HCT116 (cell line): ENCODE measurements around the gene BATF2. TPM values are rescaled to one million over a fixed set of nuclear protein-coding genes. Genes with fewer than 3 reads are reported as not detected.

Experiments used
- ATAC-seq: fragments of 200-7000 bp; cut with Tn5 transposase; 2 replicates; pipeline ENCODE4 v1.9.1; 2020; ENCODE audit warnings: mild to moderate bottlenecking, moderate library complexity
- BruUV-seq: library from RNA; stranded (reverse); fragments of 400-500 nt; replicated peaks from 2 replicates; lab custom pipeline; 2021; lab: Mats Ljungman, UMichigan
- CTCF ChIA-PET: fragments of 300-600 bp; sonication (Branson Sonifier 250); formaldehyde crosslinking; loops from one replicate; lab custom pipeline; 2021; ENCODE audit warnings: antibody characterized with exemption; lab: Charles Lee
- POLR2A ChIA-PET: fragments of 300-600, 350-600 bp; sonication (Branson Sonifier 250); formaldehyde crosslinking; loops from one replicate; lab custom pipeline; 2021; ENCODE audit warnings: antibody characterized with exemption; lab: Charles Lee
- RAD21 ChIA-PET, 2 experiments: fragments of 300-600 bp; sonication (Branson Sonifier 250); formaldehyde crosslinking; loops; one replicate each; lab custom pipeline; 2023; ENCODE audit warnings: low total read pairs in 2 of 2; ENCODE audit not compliant: uncharacterized antibody in 2 of 2, unreplicated experiment in 2 of 2, low non-redundant PET in 1 of 2; lab: Charles Lee
- DNase-seq: peaks from one replicate; pipeline ENCODE4 v3.0.0-alpha.2; 2010; ENCODE audit warnings: low read depth, low spot score
- H2AFZ ChIP-seq: fragments of 200-600 bp; shearing (Covaris generic), sonication (generic); 2 replicates; pipeline ENCODE4 v1.6.1; 2017; ENCODE audit warnings: low read depth, mixed run types, mixed read lengths, antibody characterized with exemption, low read length; ENCODE audit not compliant: poor library complexity, severe bottlenecking
- H3K27ac ChIP-seq: 2 replicates; pipeline ENCODE4 v1.5.1; 2012; ENCODE audit warnings: low read depth, low read length
- H3K27me3 ChIP-seq: fragments of 200-600 bp; sonication (generic); 2 replicates; pipeline ENCODE4 v1.6.1; 2016; ENCODE audit warnings: mixed run types, low read length, mixed read lengths; ENCODE audit not compliant: insufficient read depth
- H3K36me3 ChIP-seq, 2 experiments: fragments of 200-500 bp in 1 of 2; fragments of 200-600 bp in 1 of 2; sonication (Bioruptor generic) in 1 of 2; sonication (generic) in 1 of 2; 2 replicates each; pipeline versions ENCODE4 v1.5.1 to v1.6.1; 2014 to 2016; ENCODE audit warnings: low read length in 2 of 2, inconsistent platforms in 1 of 2, mixed read lengths in 1 of 2, mixed run types in 1 of 2; ENCODE audit not compliant: insufficient read depth in 2 of 2, control insufficient read depth in 1 of 2
- H3K4me1 ChIP-seq, 2 experiments: fragments of 200-600 bp in 1 of 2; sonication (generic) in 1 of 2; 2 replicates each; pipeline versions ENCODE4 v1.5.1 to v1.6.1; 2012 to 2017; ENCODE audit warnings: low read length in 2 of 2, inconsistent platforms in 1 of 2, mild to moderate bottlenecking in 1 of 2, mixed read lengths in 1 of 2, mixed run types in 1 of 2, moderate library complexity in 1 of 2; ENCODE audit not compliant: insufficient read depth in 2 of 2, control insufficient read depth in 1 of 2
- H3K4me2 ChIP-seq: fragments of 200-600 bp; sonication (generic); 2 replicates; pipeline ENCODE4 v1.6.1; 2017; ENCODE audit warnings: mixed run types, low read length, mixed read lengths
- H3K4me3 ChIP-seq, 2 experiments: fragments of 200-600 bp in 1 of 2; sonication (generic) in 1 of 2; replicated peaks in 1 of 2; 2 replicates each; pipeline ENCODE4 v1.5.1; 2011 to 2016; ENCODE audit warnings: low read length in 2 of 2, control low read depth in 1 of 2, low read depth in 1 of 2, mild to moderate bottlenecking in 1 of 2, mixed read lengths in 1 of 2, mixed run types in 1 of 2
- H3K79me2 ChIP-seq: fragments of 200-600 bp; sonication (generic); 2 replicates; pipeline ENCODE4 v1.6.1; 2017; ENCODE audit warnings: mild to moderate bottlenecking, mixed run types, low read length, moderate library complexity, mixed read lengths; ENCODE audit not compliant: insufficient read depth
- H3K9ac ChIP-seq: fragments of 200-600 bp; sonication (generic); 2 replicates; pipeline ENCODE4 v1.6.1; 2016; ENCODE audit warnings: low read length, mixed read lengths
- H3K9me2 ChIP-seq: fragments of 200-600 bp; sonication (generic), shearing (Covaris generic); 2 replicates; pipeline ENCODE4 v1.6.1; 2017; ENCODE audit warnings: mixed run types, mild to moderate bottlenecking, moderate library complexity; ENCODE audit not compliant: insufficient read depth
- H3K9me3 ChIP-seq, 2 experiments: fragments of 200-500 bp in 1 of 2; fragments of 200-600 bp in 1 of 2; sonication (Bioruptor generic) in 1 of 2; sonication (generic) in 1 of 2; 2 replicates each; pipeline ENCODE4 v1.6.1; 2014 to 2017; ENCODE audit warnings: low read length in 2 of 2, mixed read lengths in 2 of 2, inconsistent platforms in 1 of 2, low read depth in 1 of 2, mild to moderate bottlenecking in 1 of 2, mixed run types in 1 of 2, moderate library complexity in 1 of 2; ENCODE audit not compliant: control insufficient read depth in 1 of 2, insufficient read depth in 1 of 2
- H4K20me1 ChIP-seq: fragments of 200-600 bp; sonication (generic), shearing (Covaris generic); 2 replicates; pipeline ENCODE4 v1.6.1; 2017; ENCODE audit warnings: mixed run types, mild to moderate bottlenecking, moderate library complexity; ENCODE audit not compliant: insufficient read depth
- CBX3 ChIP-seq: IDR thresholded peaks from 2 replicates; pipeline ENCODE4 v1.6.1; 2012; ENCODE audit warnings: low read depth
- CEBPB ChIP-seq: IDR thresholded peaks from 2 replicates; pipeline ENCODE4 v1.6.1; 2012; ENCODE audit warnings: low read depth
- CTCF ChIP-seq, 3 experiments: fragments of 200-600 bp in 1 of 3; sonication (generic) in 1 of 3; IDR thresholded peaks in 2 of 3; conservative IDR thresholded peaks in 1 of 3; 2 replicates each; pipeline ENCODE4 v1.5.1; 2012 to 2017; ENCODE audit warnings: low read depth in 2 of 3, low read length in 2 of 3, antibody characterized with exemption in 1 of 3, borderline replicate concordance in 1 of 3, control low read depth in 1 of 3, mild to moderate bottlenecking in 1 of 3, mixed read lengths in 1 of 3, mixed run types in 1 of 3, moderate library complexity in 1 of 3; ENCODE audit not compliant: insufficient read depth in 1 of 3
- ELF1 ChIP-seq: IDR thresholded peaks from 2 replicates; pipeline ENCODE4 v1.6.1; 2012; ENCODE audit warnings: low read depth, borderline replicate concordance
- EZH2phosphoT487 ChIP-seq: fragments of 200-600 bp; IDR thresholded peaks from 2 replicates; pipeline ENCODE4 v1.6.1; 2018; ENCODE audit warnings: antibody characterized with exemption, borderline replicate concordance
- JUND ChIP-seq: IDR thresholded peaks from 2 replicates; pipeline ENCODE4 v1.6.1; 2012
- POLR2A ChIP-seq: IDR thresholded peaks from 2 replicates; pipeline ENCODE4 v1.7.0; 2011; ENCODE audit warnings: borderline replicate concordance; ENCODE audit not compliant: insufficient read depth, insufficient read length; ENCODE audit errors: extremely low read depth
- POLR2AphosphoS5 ChIP-seq: IDR thresholded peaks from 2 replicates; pipeline ENCODE4 v1.6.1; 2011; ENCODE audit warnings: mild to moderate bottlenecking, low read depth, low read length, moderate library complexity
- RAD21 ChIP-seq: IDR thresholded peaks from 2 replicates; pipeline ENCODE4 v1.6.1; 2012; ENCODE audit warnings: low read depth, mild to moderate bottlenecking
- SIN3A ChIP-seq: IDR thresholded peaks from 2 replicates; pipeline ENCODE4 v1.6.1; 2012; ENCODE audit warnings: low read depth
- SP1 ChIP-seq: IDR thresholded peaks from 2 replicates; pipeline ENCODE4 v1.6.1; 2012; ENCODE audit warnings: low read depth
- SRF ChIP-seq: IDR thresholded peaks from 2 replicates; pipeline ENCODE4 v1.6.1; 2012; ENCODE audit warnings: low read depth
- TCF7L2 ChIP-seq: IDR thresholded peaks from 2 replicates; pipeline ENCODE4 v1.7.0; 2011; ENCODE audit warnings: borderline replicate concordance, inconsistent platforms; ENCODE audit not compliant: insufficient read depth, insufficient read length; ENCODE audit errors: extremely low read depth
- YY1 ChIP-seq: IDR thresholded peaks from 2 replicates; pipeline ENCODE4 v1.6.1; 2011; ENCODE audit warnings: low read length, low read depth, moderate library complexity, mild to moderate bottlenecking; ENCODE audit not compliant: insufficient replicate concordance; ENCODE audit errors: extremely low read depth
- ZFX ChIP-seq: fragments of 450-650 bp; IDR thresholded peaks from 2 replicates; pipeline ENCODE4 v1.6.1; 2017
- ZNF274 ChIP-seq: fragments of 200-500 bp; sonication (Bioruptor generic); IDR thresholded peaks from 2 replicates; pipeline ENCODE4 v1.6.1; 2014; ENCODE audit warnings: mild to moderate bottlenecking, low read depth, low read length, inconsistent platforms
- intact Hi-C: fragments of 100-400 bp; cut with micrococcal nuclease; formaldehyde crosslinking; loops from 2 replicates; pipeline ENCODE4 v1.10.0; 2022
- total RNA-seq: library from RNA; stranded (reverse); gene quantifications from one replicate; pipeline ENCODE4 v1.2.1, GENCODE V29; 2021; ENCODE audit not compliant: unreplicated experiment
- TF ChIP-seq, protein P1 (sequence below): IDR thresholded peaks from 2 replicates; pipeline ENCODE4 v1.6.1; 2012
- TF ChIP-seq, protein P2 (sequence below): IDR thresholded peaks from 2 replicates; pipeline ENCODE4 v1.6.1; 2012; ENCODE audit warnings: low read depth
- TF ChIP-seq, protein P3 (sequence below): IDR thresholded peaks from 2 replicates; pipeline ENCODE4 v1.6.1; 2012

The BATF2 gene
- total RNA-seq, 1 experiment from 2014 or later = 2.1 TPM

DNA sequence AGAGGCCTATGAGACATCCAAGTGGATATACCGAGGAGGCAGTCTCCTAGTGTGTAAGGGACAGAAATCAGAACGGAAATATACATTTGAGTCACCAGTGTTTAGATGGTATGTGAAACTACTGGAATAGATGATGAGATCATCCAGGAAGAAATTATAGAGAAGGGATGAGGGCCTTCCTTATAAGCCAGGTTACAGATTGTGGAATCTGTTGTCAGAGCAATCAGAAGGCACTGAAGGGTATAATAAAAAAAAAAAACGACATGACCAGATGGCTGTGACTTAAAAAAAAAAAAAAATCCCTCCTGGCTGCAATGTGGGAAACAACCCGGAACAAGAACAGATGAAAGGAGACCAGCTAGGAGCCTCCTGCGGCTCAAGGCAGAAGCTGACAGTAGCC lies 27.6 kb downstream of the BATF2 start:
- ATAC-seq = no peak

DNA sequence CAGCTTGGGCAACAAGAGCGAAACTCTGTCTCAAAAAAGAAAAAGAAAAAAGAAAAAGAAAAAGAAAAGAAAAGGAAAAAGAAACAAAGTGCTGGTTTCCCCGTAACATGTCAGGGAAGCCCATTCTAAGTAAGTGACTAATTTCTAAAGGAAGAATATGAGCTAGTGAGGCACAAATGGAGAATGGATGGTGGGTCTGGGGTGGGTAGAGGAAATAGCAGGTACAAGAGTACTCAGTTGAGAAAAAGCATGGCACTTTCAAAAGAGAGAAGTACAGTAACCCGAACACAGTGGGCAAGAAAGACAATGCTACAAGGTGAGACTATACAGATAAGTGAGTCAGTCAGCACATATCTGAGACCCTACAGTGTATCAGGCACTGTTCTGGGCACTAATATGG lies 29.4 kb downstream of the BATF2 start:
- intact Hi-C loops = no loop called here
- CTCF ChIA-PET = no interaction called here
- Histone ChIP-seq H3K36me3 (no peaks in the 10 kb centered on the region), H3K9me2 (no peaks in the 10 kb centered on the region), H3K79me2 (no peaks in the 10 kb centered on the region), H4K20me1 (no peaks in the 10 kb centered on the region), H3K9me3 (no peaks in the 10 kb centered on the region), H3K27ac (no peak overlapping the region), H3K27me3 (no peaks in the 10 kb centered on the region), H3K4me1 (peaks cover 0 to 3% of the 10 kb centered on the region in 2 experiments; a peak in 1 of 4 replicates), H3K4me3 (no peak overlapping the region), H2AFZ (no peak overlapping the region), H3K9ac (no peak overlapping the region), H3K4me2 (no peak overlapping the region)
- POLR2A ChIA-PET = no interaction called here
- ATAC-seq = no peak
- BruUV-seq = no TSS peak
- RAD21 ChIA-PET = no interaction called here
- no peak for DNase-seq
- TF ChIP-seq, protein P1, sequence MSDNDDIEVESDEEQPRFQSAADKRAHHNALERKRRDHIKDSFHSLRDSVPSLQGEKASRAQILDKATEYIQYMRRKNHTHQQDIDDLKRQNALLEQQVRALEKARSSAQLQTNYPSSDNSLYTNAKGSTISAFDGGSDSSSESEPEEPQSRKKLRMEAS = no peak
- TF ChIP-seq POLR2A = no peak
- no peak for TF ChIP-seq EZH2phosphoT487
- TF ChIP-seq SRF = no peak
- no peak for TF ChIP-seq ELF1
- TF ChIP-seq YY1 = no peak
- TF ChIP-seq CEBPB = no peak
- no peak for TF ChIP-seq CBX3
- TF ChIP-seq, protein P2, sequence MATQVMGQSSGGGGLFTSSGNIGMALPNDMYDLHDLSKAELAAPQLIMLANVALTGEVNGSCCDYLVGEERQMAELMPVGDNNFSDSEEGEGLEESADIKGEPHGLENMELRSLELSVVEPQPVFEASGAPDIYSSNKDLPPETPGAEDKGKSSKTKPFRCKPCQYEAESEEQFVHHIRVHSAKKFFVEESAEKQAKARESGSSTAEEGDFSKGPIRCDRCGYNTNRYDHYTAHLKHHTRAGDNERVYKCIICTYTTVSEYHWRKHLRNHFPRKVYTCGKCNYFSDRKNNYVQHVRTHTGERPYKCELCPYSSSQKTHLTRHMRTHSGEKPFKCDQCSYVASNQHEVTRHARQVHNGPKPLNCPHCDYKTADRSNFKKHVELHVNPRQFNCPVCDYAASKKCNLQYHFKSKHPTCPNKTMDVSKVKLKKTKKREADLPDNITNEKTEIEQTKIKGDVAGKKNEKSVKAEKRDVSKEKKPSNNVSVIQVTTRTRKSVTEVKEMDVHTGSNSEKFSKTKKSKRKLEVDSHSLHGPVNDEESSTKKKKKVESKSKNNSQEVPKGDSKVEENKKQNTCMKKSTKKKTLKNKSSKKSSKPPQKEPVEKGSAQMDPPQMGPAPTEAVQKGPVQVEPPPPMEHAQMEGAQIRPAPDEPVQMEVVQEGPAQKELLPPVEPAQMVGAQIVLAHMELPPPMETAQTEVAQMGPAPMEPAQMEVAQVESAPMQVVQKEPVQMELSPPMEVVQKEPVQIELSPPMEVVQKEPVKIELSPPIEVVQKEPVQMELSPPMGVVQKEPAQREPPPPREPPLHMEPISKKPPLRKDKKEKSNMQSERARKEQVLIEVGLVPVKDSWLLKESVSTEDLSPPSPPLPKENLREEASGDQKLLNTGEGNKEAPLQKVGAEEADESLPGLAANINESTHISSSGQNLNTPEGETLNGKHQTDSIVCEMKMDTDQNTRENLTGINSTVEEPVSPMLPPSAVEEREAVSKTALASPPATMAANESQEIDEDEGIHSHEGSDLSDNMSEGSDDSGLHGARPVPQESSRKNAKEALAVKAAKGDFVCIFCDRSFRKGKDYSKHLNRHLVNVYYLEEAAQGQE = no peak
- TF ChIP-seq CTCF (IDR thresholded peaks at IDR 0.05 in 2 of 3, conservative IDR thresholded peaks at IDR 0.05 in 1 of 3; ENCODE audit: borderline replicate concordance in 1 of 3, insufficient read depth in 1 of 3, low read depth in 2 of 3, low read length in 2 of 3) = no peak
- TF ChIP-seq, protein P3, sequence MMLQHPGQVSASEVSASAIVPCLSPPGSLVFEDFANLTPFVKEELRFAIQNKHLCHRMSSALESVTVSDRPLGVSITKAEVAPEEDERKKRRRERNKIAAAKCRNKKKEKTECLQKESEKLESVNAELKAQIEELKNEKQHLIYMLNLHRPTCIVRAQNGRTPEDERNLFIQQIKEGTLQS = no peak

More for the DNA sequence above, 27.6 kb downstream of the BATF2 start:
- DNase-seq = no peak
- Histone ChIP-seq H2AFZ (no peak overlapping the region), H3K4me1 (peaks cover 0 to 3% of the 10 kb centered on the region in 2 experiments; a peak in 1 of 4 replicates), H3K27ac (no peak overlapping the region), H3K4me3 (no peak overlapping the region), H3K4me2 (no peak overlapping the region), H4K20me1 (no peaks in the 10 kb centered on the region), H3K9me2 (no peaks in the 10 kb centered on the region), H3K9ac (no peak overlapping the region), H3K27me3 (no peaks in the 10 kb centered on the region), H3K9me3 (no peaks in the 10 kb centered on the region), H3K79me2 (no peaks in the 10 kb centered on the region), H3K36me3 (no peaks in the 10 kb centered on the region)
- ChIA-PET RAD21 (no interaction called here), POLR2A (no interaction called here), CTCF (no interaction called here)
- no TSS peak for BruUV-seq
- TF ChIP-seq JUND (no peak), ZNF274 (no peak), SIN3A (no peak), TCF7L2 (no peak), CEBPB (no peak), ZFX (no peak), POLR2AphosphoS5 (no peak), YY1 (no peak), RAD21 (no peak), SP1 (no peak)
- TF ChIP-seq, protein P1 = no peak
- intact Hi-C loops = no loop called here
